Fibroblast of villous mesenchyme (primary cell): ENCODE data around the gene OTULIN. TPM values are rescaled to one million over a fixed set of nuclear protein-coding genes. Genes with fewer than 3 reads are reported as not detected.

ENCODE experiments used
- DNase-seq: peaks from one replicate; pipeline ENCODE4 v3.0.0-alpha.2; 2010; ENCODE audit warnings: low read depth
- H3K4me3 ChIP-seq: 2 replicates; pipeline ENCODE4 v1.5.1; 2011; ENCODE audit warnings: low read depth, mild to moderate bottlenecking, low read length
- CTCF ChIP-seq: IDR thresholded peaks from 2 replicates; pipeline ENCODE4 v1.5.1; 2012; ENCODE audit warnings: low read depth, mild to moderate bottlenecking, low read length; ENCODE audit not compliant: insufficient read depth
- total RNA-seq: library from RNA; depleted of rRNA; stranded (reverse); fragments of >200 nt; gene quantifications from 2 replicates; pipeline ENCODE4 v1.2.3, GENCODE V29; 2012

OTULIN gene
- total RNA-seq, 1 donor, result 31.1 TPM

GRCh38 chr5:14727928-14728458 lies 63.5 kb downstream of the OTULIN start:
- no peak overlapping the region for H3K4me3 ChIP-seq
- DNase-seq, result no peak
- no peak for TF ChIP-seq CTCF

GRCh38 chr5:14728459-14728938 lies 64.0 kb downstream of the OTULIN start:
- no peak for TF ChIP-seq CTCF
- H3K4me3 ChIP-seq, result no peak overlapping the region
- no peak for DNase-seq

GRCh38 chr5:14729448-14730385 lies 65.2 kb downstream of the OTULIN start:
- TF ChIP-seq CTCF, result no peak
- H3K4me3 ChIP-seq, result no peak overlapping the region
- no peak for DNase-seq

- H3K4me3 ChIP-seq, result no peak overlapping the region
- DNase-seq, result no peak
- no peak for TF ChIP-seq CTCF
These were observed 65.9 kb downstream of the OTULIN start for GRCh38 chr5:14730466-14730865.

GRCh38 chr5:14730881-14731280 lies 66.4 kb downstream of the OTULIN start:
- no peak overlapping the region for H3K4me3 ChIP-seq
- no peak for DNase-seq
- no peak for TF ChIP-seq CTCF

GRCh38 chr5:14732991-14733390 lies 68.5 kb downstream of the OTULIN start:
- no peak for DNase-seq
- no peak for TF ChIP-seq CTCF
- H3K4me3 ChIP-seq, result no peak overlapping the region
